Muscle of leg (tissue), 11 donors: ENCODE results near the gene RNF130. TPM values are rescaled to one million over a fixed set of nuclear protein-coding genes. Genes with fewer than 3 reads are reported as not detected.

Source experiments
- DNase-seq: peaks from one replicate; pipeline ENCODE4 v3.0.0; 2013
- H3K27ac ChIP-seq: one replicate; pipeline ENCODE4 v1.5.1; 2013; ENCODE audit warnings: mild to moderate bottlenecking, low read length, control low read depth
- H3K27me3 ChIP-seq: one replicate; pipeline ENCODE4 v1.6.1; 2013; ENCODE audit warnings: low read length; ENCODE audit not compliant: control insufficient read depth, insufficient read depth
- H3K36me3 ChIP-seq: one replicate; pipeline ENCODE4 v1.6.1; 2013; ENCODE audit warnings: low read length; ENCODE audit not compliant: control insufficient read depth, insufficient read depth
- H3K4me1 ChIP-seq: one replicate; pipeline ENCODE4 v1.6.1; 2013; ENCODE audit warnings: low read length; ENCODE audit not compliant: control insufficient read depth, insufficient read depth
- H3K4me3 ChIP-seq: one replicate; pipeline ENCODE4 v1.5.1; 2013; ENCODE audit warnings: low read length, control low read depth
- H3K9me3 ChIP-seq: replicated peaks from 2 replicates; pipeline ENCODE4 v1.6.1; 2013; ENCODE audit warnings: low read depth, low read length; ENCODE audit not compliant: control insufficient read depth
- WGBS: methylation state at CpG from one replicate; pipeline ENCODE4 v1.1.5; 2013; ENCODE audit warnings: missing lambda C conversion rate; ENCODE audit not compliant: insufficient coverage; 5-methylcytosine and 5-hydroxymethylcytosine counted together
- polyA plus RNA-seq, 8 donors: library from polyadenylated mRNA; unstranded; fragments of 120-200 nt; gene quantifications; one replicate each; pipeline versions ENCODE4 v1.2.1 to v1.2.3, GENCODE V29; 2013; ENCODE audit warnings: inconsistent platforms in 1 of 8, low replicate concordance in 1 of 8; ENCODE audit not compliant: insufficient read length in 8 of 8, insufficient read depth in 1 of 8
- total RNA-seq: library from RNA; stranded (reverse); fragments of 120-200 nt; gene quantifications from one replicate; pipeline ENCODE4 v1.2.4, GENCODE V29; 2013

RNF130 gene
- total and polyA plus RNA-seq, 9 donors: 34.4 to 45.3 (median 37.0) TPM

DNA sequence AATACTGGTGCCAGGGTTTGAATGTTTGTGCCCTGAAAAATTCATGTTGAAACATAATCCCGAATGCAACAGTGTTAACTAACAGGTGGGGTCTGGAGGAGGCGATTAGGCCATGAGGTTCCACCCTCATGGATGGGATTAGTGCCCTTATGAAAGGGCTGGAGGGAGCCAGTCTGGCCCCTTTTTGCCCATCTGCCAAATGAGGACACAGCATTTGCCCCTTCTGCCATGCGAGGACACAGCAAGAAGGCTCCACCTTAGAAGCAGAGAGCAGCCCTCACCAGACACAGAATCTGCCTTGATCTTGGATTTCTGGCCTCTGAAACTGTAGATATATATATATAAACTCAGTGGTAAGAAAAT is 32.6 kb upstream of the RNF130 start:
- Histone ChIP-seq H3K4me1 (no peaks in the 10 kb centered on the region), H3K27me3 (no peaks in the 10 kb centered on the region), H3K27ac (no peak overlapping the region), H3K36me3 (no peaks in the 10 kb centered on the region), H3K4me3 (no peak overlapping the region), H3K9me3 (peaks cover 18% of the 10 kb centered on the region)
- 76% methylated on average over 2 of the region's 3 CpGs for WGBS
- no peak for DNase-seq

DNA sequence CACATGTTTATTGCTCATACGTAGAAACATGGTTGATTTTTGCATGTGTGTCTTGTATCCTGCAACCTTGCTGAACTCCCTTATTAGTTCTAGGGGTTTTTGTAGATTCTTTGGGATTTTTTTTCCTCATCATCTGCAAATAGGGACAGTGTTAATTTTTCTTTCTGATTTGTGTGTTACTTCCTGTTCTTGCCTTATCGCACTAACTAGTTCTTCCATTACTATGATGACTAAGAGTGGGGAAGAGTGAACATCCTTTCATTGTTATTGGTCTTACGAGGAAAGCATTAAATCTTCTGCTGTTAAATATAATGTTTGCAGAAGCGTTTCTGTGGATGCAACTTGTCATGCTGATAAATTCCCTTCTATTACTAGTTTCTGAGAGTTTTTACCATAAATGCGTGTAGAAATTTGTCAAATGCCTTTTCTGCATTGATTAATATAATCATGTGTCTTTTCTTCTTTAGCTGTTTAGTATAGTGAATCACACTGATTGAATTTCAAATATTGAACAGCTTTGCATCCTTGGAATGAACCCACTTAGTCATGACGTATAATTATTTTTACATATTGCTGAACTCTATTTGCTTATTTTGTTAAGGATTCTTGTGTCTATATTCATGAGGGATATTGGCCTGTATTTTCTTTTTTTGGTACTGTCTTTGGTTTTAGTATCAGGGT is 32.1 kb upstream of the RNF130 start:
- H3K9me3 ChIP-seq: peaks cover 18% of the 10 kb centered on the region
- H3K4me1 ChIP-seq: no peaks in the 10 kb centered on the region
- DNase-seq: no peak
- no peaks in the 10 kb centered on the region for H3K27me3 ChIP-seq
- no peaks in the 10 kb centered on the region for H3K36me3 ChIP-seq
- no CpG with 5 or more reads among the region's 6 CpGs for WGBS
- H3K27ac ChIP-seq: no peak overlapping the region
- H3K4me3 ChIP-seq: no peak overlapping the region

- Histone ChIP-seq H3K27ac (no peak overlapping the region), H3K27me3 (no peaks in the 10 kb centered on the region), H3K36me3 (no peaks in the 10 kb centered on the region), H3K9me3 (peaks cover 13% of the 10 kb centered on the region), H3K4me3 (no peak overlapping the region), H3K4me1 (no peaks in the 10 kb centered on the region)
- DNase-seq: no peak
- no CpG with 5 or more reads among the region's 9 CpGs for WGBS
Measured at GRCh38 chr5:180102636-180103035, 31.1 kb upstream of the RNF130 start.

GRCh38 chr5:180101451-180102105 is 30.0 kb upstream of the RNF130 start:
- Histone ChIP-seq H3K36me3 (no peaks in the 10 kb centered on the region), H3K4me1 (no peaks in the 10 kb centered on the region), H3K9me3 (peaks cover 5% of the 10 kb centered on the region), H3K4me3 (no peak overlapping the region), H3K27me3 (no peaks in the 10 kb centered on the region), H3K27ac (no peak overlapping the region)
- DNase-seq: no peak
- 80% methylated on average over 19 of the region's 20 CpGs for WGBS

DNA sequence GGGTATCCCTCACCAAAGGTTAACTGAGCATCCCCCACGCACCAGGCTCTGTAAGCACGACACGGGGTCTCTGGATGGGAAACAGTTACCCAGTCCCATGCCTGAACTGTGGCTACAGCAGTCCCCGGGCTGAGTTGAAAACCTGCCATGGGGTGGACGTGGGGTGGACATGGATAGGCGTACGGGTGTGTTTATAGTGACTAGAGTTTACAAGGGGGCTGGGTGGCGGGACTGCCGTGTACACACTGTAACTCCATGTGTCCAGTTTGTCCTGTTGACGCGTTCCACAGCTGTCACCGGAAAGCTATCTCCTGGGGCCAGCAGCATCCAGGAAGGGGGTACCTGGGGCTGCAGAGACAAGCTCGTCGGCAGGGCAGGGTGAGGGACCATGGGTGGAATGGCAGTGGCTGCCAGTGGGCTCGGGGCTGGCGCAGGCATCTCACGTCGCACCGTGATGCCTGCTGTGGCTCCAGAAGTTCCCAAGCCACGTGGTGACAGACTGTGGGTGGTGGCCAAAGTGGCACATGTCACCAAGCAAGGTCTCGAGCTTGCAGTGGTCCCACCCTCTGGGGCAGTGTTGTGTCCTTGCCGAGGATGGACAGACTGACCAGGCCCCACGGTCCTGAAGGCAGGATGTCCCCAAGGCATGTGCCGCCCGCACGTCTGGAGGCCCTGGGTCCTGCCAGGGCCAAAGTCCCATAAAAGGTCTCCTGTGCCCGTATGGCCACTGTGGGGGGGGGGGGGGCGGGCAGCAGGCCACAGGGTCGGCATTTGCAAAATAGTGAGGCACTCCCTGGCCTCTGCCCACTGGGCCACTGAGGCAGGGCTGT is 29.3 kb upstream of the RNF130 start:
- Histone ChIP-seq H3K27me3 (no peaks in the 10 kb centered on the region), H3K4me3 (no peak overlapping the region), H3K27ac (no peak overlapping the region), H3K36me3 (no peaks in the 10 kb centered on the region), H3K4me1 (no peaks in the 10 kb centered on the region), H3K9me3 (no peaks in the 10 kb centered on the region)
- 63% methylated on average over 29 of the region's 29 CpGs for WGBS
- DNase-seq: no peak

- Histone ChIP-seq H3K27ac (no peak overlapping the region), H3K4me3 (no peak overlapping the region), H3K27me3 (no peaks in the 10 kb centered on the region), H3K36me3 (no peaks in the 10 kb centered on the region), H3K4me1 (no peaks in the 10 kb centered on the region), H3K9me3 (no peaks in the 10 kb centered on the region)
- WGBS: 84% methylated on average over 13 of the region's 18 CpGs
- no peak for DNase-seq
Measured at GRCh38 chr5:180099733-180100611, 28.4 kb upstream of the RNF130 start.

DNA sequence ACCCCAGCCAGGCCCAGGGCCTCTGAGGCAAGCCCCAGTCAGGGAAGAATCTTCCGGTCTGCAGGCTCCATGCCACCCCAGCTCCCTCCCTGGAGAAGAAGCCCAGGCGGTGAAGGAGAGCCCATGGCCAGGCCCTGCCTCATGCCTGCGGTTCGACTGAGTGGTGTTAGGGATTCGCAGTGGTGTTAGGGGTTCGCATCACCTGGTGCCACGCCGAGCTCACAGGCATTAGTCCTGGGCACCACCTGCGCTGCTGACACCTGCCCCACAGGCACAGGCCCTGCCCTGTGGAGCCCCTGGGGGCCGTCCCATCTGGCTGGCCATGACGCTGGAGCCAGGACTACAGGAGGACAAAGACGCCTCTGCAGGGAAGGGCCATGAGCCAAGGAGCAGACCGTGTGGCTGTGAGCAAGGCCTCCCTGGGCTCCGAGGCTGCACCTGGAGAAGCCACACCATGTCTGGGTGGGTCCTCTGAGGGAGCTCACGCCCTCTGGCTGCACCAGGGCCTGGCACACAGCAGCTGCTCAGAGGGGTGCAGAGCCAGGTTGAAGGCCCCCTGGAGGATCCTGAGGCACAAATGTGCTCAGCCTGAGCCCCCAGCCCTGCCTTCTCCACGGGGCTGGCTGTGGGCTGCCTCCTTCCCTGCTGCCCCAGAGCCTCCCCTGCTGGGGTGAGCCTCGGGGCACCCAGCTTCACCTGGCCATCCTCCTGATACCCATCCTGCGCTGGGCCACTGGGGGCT is 27.6 kb upstream of the RNF130 start:
- Histone ChIP-seq H3K9me3 (no peaks in the 10 kb centered on the region), H3K4me1 (no peaks in the 10 kb centered on the region), H3K27ac (no peak overlapping the region), H3K4me3 (no peak overlapping the region), H3K27me3 (no peaks in the 10 kb centered on the region), H3K36me3 (no peaks in the 10 kb centered on the region)
- DNase-seq: no peak
- WGBS: 73% methylated on average over 15 of the region's 18 CpGs

- H3K27me3 ChIP-seq: no peaks in the 10 kb centered on the region
Measured at GRCh38 chr5:180098526-180098925, 27.0 kb upstream of the RNF130 start.

GRCh38 chr5:180097926-180098325 is 26.4 kb upstream of the RNF130 start:
- no peak overlapping the region for H3K4me3 ChIP-seq
- no peak for DNase-seq
- no peaks in the 10 kb centered on the region for H3K27me3 ChIP-seq
- no peak overlapping the region for H3K27ac ChIP-seq
- WGBS: 65% methylated on average over 3 of the region's 5 CpGs
- H3K36me3 ChIP-seq: no peaks in the 10 kb centered on the region
- H3K4me1 ChIP-seq: no peaks in the 10 kb centered on the region
- H3K9me3 ChIP-seq: no peaks in the 10 kb centered on the region

More at GRCh38 chr5:180098526-180098925, 27.0 kb upstream of the RNF130 start:
- H3K27ac ChIP-seq: no peak overlapping the region
- 91% methylated on average over 7 of the region's 8 CpGs for WGBS
- DNase-seq: no peak
- no peaks in the 10 kb centered on the region for H3K36me3 ChIP-seq
- H3K9me3 ChIP-seq: no peaks in the 10 kb centered on the region
- no peak overlapping the region for H3K4me3 ChIP-seq
- H3K4me1 ChIP-seq: no peaks in the 10 kb centered on the region
